GM12875 (cell line): ENCODE results near the gene FN3K.
A peak's percentile ranks its signal among the peaks of the same experiment; 100 is the strongest.
"Not testable (repeated sequence)": the region's sequence is repeated elsewhere in the genome, so short reads cannot be mapped to it uniquely, and the experiment has no call there.

ENCODE experiments used
- H3K4me3 ChIP-seq: one replicate; pipeline ENCODE4 v1.5.1; 2011; ENCODE audit warnings: low read depth, low read length, control low read depth
- TF ChIP-seq, protein P1 (sequence below): IDR thresholded peaks from 2 replicates; pipeline ENCODE4 v1.5.1; 2011; ENCODE audit warnings: low read depth, mild to moderate bottlenecking, control low read depth, inconsistent platforms, low read length, moderate library complexity, borderline replicate concordance; ENCODE audit not compliant: insufficient read depth

The FN3K gene

DNA sequence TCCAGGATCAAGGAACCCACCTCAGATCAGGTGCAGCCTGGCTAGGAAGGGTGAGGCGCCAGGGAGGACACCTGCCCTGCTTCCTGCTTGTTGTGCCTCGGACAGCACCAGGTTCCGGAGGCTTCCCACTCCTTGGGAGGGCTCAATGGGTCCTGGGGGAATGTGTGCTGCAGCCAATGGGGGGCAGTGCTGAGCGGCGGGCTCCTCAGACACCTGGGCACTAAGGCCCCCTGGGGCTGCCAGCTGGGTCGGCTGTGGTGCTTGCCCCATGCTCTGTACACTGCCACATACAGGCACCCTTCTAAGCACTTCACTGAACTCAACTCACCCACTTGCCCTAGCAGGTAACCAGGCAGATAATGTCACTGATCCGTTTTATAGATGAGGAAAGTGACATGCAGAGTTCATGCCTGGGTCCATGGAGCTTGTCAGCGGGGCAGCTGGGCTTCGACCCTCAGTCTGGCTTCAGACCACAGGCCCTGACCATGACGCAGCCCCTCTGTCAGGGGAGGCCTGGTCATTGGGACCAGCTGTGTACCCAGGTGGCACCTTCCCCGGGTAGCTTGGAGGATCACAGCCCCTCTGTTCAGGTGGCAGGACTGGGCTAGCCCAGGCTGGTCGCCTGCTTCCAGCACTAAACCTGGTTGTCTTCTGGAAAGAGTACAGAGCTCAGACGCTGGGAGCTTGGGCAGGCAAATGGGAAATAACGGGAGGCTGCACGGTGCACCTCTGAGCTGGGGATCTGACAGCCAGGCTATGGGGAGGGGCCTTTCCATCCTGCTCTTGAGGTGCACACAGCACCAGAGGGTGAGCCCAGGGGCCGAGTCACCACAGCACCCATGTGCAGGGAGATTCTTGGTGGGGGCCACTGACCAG, 8.2 kb downstream of the FN3K start:
- TF ChIP-seq, protein P1, sequence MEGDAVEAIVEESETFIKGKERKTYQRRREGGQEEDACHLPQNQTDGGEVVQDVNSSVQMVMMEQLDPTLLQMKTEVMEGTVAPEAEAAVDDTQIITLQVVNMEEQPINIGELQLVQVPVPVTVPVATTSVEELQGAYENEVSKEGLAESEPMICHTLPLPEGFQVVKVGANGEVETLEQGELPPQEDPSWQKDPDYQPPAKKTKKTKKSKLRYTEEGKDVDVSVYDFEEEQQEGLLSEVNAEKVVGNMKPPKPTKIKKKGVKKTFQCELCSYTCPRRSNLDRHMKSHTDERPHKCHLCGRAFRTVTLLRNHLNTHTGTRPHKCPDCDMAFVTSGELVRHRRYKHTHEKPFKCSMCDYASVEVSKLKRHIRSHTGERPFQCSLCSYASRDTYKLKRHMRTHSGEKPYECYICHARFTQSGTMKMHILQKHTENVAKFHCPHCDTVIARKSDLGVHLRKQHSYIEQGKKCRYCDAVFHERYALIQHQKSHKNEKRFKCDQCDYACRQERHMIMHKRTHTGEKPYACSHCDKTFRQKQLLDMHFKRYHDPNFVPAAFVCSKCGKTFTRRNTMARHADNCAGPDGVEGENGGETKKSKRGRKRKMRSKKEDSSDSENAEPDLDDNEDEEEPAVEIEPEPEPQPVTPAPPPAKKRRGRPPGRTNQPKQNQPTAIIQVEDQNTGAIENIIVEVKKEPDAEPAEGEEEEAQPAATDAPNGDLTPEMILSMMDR, result no peak
- no peak overlapping the region for H3K4me3 ChIP-seq

DNA sequence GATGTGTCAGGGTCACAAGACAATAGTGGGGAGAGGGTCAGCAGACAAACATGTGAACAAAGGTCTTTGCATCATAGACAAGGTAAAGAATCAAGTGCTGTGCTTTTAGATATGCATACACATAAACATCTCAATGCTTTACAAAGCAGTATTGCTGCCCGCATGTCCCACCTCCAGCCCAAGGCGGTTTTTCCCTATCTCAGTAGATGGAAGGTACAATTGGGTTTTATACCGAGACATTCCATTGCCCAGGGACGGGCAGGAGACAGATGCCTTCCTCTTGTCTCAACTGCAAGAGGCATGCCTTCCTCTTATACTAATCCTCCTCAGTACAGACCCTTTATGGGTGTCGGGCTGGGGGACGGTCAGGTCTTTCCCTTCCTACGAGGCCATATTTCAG, 9.3 kb downstream of the FN3K start:
- not testable (repeated sequence) for H3K4me3 ChIP-seq

DNA sequence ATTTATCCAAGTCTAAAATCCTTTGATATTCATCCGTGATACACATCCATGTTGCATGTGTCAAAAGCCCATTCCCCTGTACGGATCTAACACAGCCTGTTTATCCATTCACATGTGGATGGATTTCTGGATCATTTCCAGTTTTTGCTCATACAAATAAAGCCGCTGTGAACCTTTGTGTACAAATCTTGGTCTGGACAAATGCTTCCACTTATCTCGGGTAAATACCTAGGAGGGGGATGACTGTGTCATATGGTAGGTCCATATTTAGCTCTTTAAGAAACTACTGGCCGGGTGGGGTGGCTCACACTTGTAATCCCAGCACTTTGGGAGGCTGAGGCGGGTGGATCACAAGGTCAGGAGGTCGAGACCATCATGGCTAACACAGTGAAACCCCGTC, 10.1 kb downstream of the FN3K start:
- H3K4me3 ChIP-seq, result no peak overlapping the region
- TF ChIP-seq, protein P1, result no peak

DNA sequence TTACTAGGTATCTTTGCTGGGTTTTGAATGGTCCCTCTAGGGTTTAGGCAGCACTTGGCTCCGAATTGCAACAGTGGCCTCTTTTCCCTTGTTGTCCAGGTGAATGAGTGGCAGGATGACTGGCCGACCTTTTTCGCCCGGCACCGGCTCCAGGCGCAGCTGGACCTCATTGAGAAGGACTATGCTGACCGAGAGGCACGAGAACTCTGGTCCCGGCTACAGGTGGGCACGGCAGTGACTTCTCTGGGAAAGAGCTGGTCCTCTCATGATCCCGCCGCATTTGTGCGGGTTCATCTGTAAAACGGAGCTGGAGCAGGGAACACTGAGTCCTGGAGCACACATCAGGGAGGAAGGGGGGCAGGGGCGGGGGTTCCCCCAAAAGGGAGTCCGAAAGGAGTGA, 13.3 kb downstream of the FN3K start:
- TF ChIP-seq, protein P1, result no peak

DNA sequence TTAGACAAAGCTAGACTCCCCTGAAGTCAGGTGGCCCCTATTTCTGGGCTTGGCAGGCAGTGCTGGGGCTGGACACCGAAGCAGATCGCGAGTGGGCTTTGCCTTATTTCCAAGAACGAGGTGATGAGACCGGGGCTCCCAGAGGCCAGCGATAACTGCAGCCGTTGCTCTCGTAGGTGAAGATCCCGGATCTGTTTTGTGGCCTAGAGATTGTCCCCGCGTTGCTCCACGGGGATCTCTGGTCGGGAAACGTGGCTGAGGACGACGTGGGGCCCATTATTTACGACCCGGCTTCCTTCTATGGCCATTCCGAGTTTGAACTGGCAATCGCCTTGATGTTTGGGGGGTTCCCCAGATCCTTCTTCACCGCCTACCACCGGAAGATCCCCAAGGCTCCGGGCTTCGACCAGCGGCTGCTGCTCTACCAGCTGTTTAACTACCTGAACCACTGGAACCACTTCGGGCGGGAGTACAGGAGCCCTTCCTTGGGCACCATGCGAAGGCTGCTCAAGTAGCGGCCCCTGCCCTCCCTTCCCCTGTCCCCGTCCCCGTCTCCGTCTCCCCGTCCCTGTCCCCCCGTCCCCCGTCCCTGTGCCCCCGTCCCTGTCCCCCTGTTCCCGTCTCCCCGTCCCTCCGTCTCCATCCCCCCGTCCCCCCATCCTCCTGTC, 15.0 kb downstream of the FN3K start:
- H3K4me3 ChIP-seq, result no peak overlapping the region
- TF ChIP-seq, protein P1, result no peak

More for the DNA sequence above, 13.3 kb downstream of the FN3K start:
- H3K4me3 ChIP-seq, result no peak overlapping the region

DNA sequence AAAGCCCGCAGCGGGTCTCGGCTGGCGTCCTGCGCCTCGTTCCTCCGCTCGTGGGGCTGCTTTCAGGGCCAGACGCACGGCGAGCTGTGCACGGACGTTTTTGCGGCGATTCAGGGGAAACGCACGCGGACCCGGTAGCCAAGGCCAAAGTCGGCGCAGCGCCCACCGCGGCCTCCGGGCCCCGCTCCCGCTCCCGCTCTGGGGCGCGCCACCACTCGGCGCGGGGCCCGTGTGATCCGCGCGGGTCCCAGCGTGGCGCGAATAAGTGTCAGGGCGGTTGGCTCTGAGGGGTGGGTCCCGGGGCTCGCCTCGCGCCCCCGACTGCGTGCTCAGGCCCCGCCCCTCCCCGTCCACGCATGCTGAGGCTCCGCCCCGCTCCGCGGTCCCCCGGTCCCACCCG, 15.8 kb downstream of the FN3K start:
- peak overlapping the region; percentile 38 for H3K4me3 ChIP-seq
- TF ChIP-seq, protein P1, result 0 out of 2 replicates have a peak, but pooled peaks have one; percentile 14

DNA sequence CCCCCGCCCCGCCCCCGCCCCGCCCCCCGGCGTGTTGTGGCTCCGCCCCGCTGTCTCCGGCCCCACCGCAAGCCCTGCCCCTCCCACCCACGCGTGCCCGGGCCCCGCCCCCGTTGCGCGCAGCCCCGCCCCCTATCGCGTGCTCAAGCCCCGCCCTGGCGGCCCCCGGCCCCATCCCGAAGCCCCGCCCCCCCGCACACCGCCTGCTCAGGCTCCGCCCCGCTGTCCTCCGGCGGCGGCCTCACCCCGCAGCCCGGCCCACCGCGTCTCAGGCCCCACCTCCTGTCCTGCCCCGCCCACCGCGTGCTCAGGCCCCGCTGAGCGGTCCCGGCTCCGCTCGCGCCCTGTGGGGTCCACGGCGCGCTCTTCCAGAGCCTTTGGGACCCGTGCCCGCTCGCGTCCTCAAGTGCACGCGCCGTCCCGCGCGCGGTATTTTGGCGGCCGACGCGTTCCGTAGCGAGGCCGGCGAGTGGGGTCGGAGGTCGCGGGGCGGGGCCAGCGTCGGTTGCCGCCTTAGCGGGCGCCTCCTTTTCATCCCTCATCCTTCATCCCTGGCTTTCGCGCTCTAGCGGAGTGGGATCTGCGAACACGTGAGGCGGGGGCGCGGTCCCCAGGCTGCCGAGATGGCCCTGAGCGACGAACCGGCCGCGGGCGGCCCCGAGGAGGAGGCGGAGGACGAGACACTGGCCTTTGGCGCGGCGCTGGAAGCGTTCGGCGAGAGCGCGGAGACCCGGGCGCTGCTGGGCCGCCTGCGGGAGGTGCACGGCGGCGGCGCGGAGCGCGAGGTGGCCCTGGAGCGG, 16.4 kb downstream of the FN3K start, which contains the start of gene TBCD:
Gene TBCD (plus strand): TSS at position 495 of the 800 bp plus-strand sequence. CDS start 129 bp downstream, at position 624.
- peak within 1 kb of the TSS; percentile 77 for H3K4me3 ChIP-seq
- TF ChIP-seq, protein P1, result no peak
